Spleen (tissue), 7 donors: ENCODE measurements around the gene RGPD8.

Source experiments
- CTCF ChIP-seq, 11 experiments: fragments of 200-600 bp in 7 of 11; fragments of 450-650 bp in 4 of 11; sonication (generic) in 4 of 11; IDR thresholded peaks in 8 of 11; conservative IDR thresholded peaks in 3 of 11; 1 replicate in 7 of 11; 2 replicates in 4 of 11; pipeline versions ENCODE4 v1.4.0 to v1.8.0; 2016 to 2021; ENCODE audit warnings: antibody characterized with exemption in 11 of 11, inconsistent platforms in 4 of 11, mild to moderate bottlenecking in 1 of 11
- POLR2A ChIP-seq, 3 donors: fragments of 450-650 bp; IDR thresholded peaks; one replicate each; pipeline ENCODE4 v1.5.1; 2017; ENCODE audit warnings: antibody characterized with exemption in 3 of 3, mild to moderate bottlenecking in 1 of 3
- donor health status: DM: no; HTN: no; CAD: no; lungs with moderate emphysema.
- donor health status: DM: no; HTN: no; CAD: no.
- donor health status: DM: no; HTN: no; CAD: no.

GRCh38 chr2:112342067-112342550, 91.3 kb downstream of the RGPD8 start:
- TF ChIP-seq CTCF (IDR thresholded peaks at IDR 0.05 in 8 of 11, conservative IDR thresholded peaks at IDR 0.05 in 3 of 11): no peak
- TF ChIP-seq POLR2A (IDR thresholded peaks at IDR 0.05): no peak
